Parathyroid adenoma (tissue), 2 donors: ENCODE measurements around the gene PTAR1.

Experiments
- H2AFZ ChIP-seq: fragments of 300-600 bp; sonication (generic); one replicate; pipeline ENCODE4 v1.7.0; 2017; ENCODE audit warnings: antibody characterized with exemption, mild to moderate bottlenecking
- H3K27ac ChIP-seq: fragments of 300-600 bp; sonication (generic); one replicate; pipeline ENCODE4 v1.7.0; 2017
- H3K27me3 ChIP-seq: fragments of 300-600 bp; sonication (generic); one replicate; pipeline ENCODE4 v1.7.0; 2017; ENCODE audit warnings: low read length; ENCODE audit not compliant: control insufficient read depth, insufficient read depth
- H3K36me3 ChIP-seq: fragments of 300-600 bp; sonication (generic); one replicate; pipeline ENCODE4 v1.7.0; 2017; ENCODE audit warnings: low read length; ENCODE audit not compliant: control insufficient read depth, insufficient read depth
- H3K4me1 ChIP-seq: fragments of 300-600 bp; sonication (generic); one replicate; pipeline ENCODE4 v1.7.0; 2017; ENCODE audit warnings: control low read depth
- H3K4me2 ChIP-seq: fragments of 300-600 bp; sonication (generic); one replicate; pipeline ENCODE4 v1.7.0; 2017; ENCODE audit warnings: low read length
- H3K4me3 ChIP-seq: fragments of 300-600 bp; sonication (generic); one replicate; pipeline ENCODE4 v1.7.0; 2017; ENCODE audit warnings: low read depth, low read length
- H3K79me2 ChIP-seq: fragments of 300-600 bp; sonication (generic); one replicate; pipeline ENCODE4 v1.7.0; 2017; ENCODE audit warnings: control low read depth
- H3K9ac ChIP-seq: fragments of 300-600 bp; sonication (generic); one replicate; pipeline ENCODE4 v1.7.0; 2017; ENCODE audit warnings: mild to moderate bottlenecking
- H3K9me3 ChIP-seq: fragments of 300-600 bp; sonication (generic); one replicate; pipeline ENCODE4 v1.7.0; 2017; ENCODE audit warnings: low read length; ENCODE audit not compliant: control insufficient read depth
- CTCF ChIP-seq: fragments of 300-600 bp; sonication (generic); IDR thresholded peaks from one replicate; pipeline ENCODE4 v1.7.0; 2017; ENCODE audit warnings: antibody characterized with exemption, mild to moderate bottlenecking
- donor health status: primary hyperparathyroidism.

The PTAR1 gene

DNA sequence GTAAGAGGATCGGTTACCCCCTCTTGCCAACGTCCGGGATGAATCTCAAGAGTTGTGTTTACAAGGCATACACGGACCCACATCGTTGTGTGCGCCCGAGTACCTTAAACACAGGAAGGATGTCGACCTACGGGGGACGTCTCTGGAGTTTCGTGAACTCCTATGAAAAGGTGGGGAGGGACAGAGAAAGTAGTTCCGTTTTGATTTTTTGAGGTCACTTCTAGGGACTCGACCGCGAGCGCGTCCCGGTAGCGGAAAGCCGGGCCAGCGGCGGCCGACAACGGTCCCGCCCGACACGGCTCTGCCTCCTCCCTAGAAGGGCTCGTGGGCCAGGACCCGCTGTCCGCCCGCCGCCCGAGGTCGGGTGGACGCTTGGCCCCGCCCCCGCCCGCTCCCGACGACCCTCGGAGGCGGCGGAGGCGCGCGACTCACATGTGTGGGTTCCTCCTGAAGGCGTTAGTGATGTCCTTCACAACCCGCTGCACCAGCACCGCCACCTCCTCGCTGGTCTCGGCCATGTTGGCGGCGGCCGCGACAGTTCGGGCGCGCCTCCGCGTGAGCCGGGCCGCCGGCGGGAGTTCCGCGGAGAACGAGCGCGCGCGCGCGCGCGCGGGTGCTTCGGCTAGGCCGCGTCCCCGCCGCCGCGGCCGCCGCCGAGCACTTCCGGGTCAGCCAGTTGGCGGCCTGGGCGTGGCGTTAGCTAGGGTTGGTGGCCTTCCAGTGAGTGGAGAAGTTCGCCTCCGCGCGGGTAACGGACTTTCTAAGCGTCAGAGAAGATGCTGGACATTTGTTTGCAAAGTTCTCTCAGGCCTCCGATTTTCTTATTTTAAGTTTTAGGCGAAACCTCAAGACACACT is at the start of gene PTAR1:
Gene PTAR1, minus strand, starts transcription at position 591 of the 857 bp plus-strand sequence. Its CDS starts 73 bp downstream, at position 518.
- peak within 1 kb of the TSS; percentile 75 for H3K4me2 ChIP-seq
- H3K9me3 ChIP-seq: no peaks in the 10 kb centered on the region
- H3K9ac ChIP-seq: peak within 1 kb of the TSS; percentile 63
- H3K27me3 ChIP-seq: no peaks in the 10 kb centered on the region
- peak within 1 kb of the TSS; percentile 88 for H3K4me3 ChIP-seq
- peak within 1 kb of the TSS; percentile 89 for H3K27ac ChIP-seq
- H3K4me1 ChIP-seq: peaks cover 2% of the 10 kb centered on the region
- no peak for TF ChIP-seq CTCF
- peak within 1 kb of the TSS; percentile 89 for H2AFZ ChIP-seq
- no peaks in the 10 kb centered on the region for H3K79me2 ChIP-seq
- H3K36me3 ChIP-seq: no peaks in the 10 kb centered on the region

GRCh38 chr9:69809304-69809863 is 49.6 kb upstream of the PTAR1 start:
- H3K4me3 ChIP-seq: no peak overlapping the region
- H3K27me3 ChIP-seq: no peaks in the 10 kb centered on the region
- H3K79me2 ChIP-seq: no peaks in the 10 kb centered on the region
- TF ChIP-seq CTCF: no peak
- no peak overlapping the region for H3K4me2 ChIP-seq
- H3K4me1 ChIP-seq: no peaks in the 10 kb centered on the region
- H3K27ac ChIP-seq: no peak overlapping the region
- H3K36me3 ChIP-seq: no peaks in the 10 kb centered on the region
- H3K9ac ChIP-seq: no peak overlapping the region
- H2AFZ ChIP-seq: no peak overlapping the region
- H3K9me3 ChIP-seq: no peaks in the 10 kb centered on the region

DNA sequence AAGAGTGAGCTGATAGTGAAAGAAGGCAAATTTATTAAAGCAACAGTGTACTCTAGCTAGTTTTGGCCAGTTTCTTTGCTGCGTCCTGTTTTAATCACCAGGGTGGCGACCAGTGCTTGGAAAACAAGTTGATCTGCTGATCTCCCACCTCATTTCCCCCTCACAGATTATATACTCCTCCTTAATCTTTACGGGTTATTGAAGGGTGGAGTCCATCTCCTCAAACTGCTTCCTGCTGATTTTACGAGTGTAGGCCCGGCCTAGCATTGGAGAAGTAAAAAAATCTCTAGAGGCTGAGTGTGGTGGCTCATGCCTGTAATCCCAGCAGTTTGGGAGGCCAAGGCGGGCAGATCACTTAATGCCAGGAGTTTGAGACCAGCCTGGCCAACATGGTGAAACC is 46.8 kb upstream of the PTAR1 start:
- Histone ChIP-seq H3K4me2 (no peak overlapping the region), H3K9me3 (no peaks in the 10 kb centered on the region), H3K36me3 (no peaks in the 10 kb centered on the region), H3K9ac (no peak overlapping the region), H3K4me3 (no peak overlapping the region), H3K4me1 (no peaks in the 10 kb centered on the region), H3K27me3 (no peaks in the 10 kb centered on the region), H3K27ac (no peak overlapping the region), H2AFZ (no peak overlapping the region), H3K79me2 (no peaks in the 10 kb centered on the region)
- TF ChIP-seq CTCF: no peak

DNA sequence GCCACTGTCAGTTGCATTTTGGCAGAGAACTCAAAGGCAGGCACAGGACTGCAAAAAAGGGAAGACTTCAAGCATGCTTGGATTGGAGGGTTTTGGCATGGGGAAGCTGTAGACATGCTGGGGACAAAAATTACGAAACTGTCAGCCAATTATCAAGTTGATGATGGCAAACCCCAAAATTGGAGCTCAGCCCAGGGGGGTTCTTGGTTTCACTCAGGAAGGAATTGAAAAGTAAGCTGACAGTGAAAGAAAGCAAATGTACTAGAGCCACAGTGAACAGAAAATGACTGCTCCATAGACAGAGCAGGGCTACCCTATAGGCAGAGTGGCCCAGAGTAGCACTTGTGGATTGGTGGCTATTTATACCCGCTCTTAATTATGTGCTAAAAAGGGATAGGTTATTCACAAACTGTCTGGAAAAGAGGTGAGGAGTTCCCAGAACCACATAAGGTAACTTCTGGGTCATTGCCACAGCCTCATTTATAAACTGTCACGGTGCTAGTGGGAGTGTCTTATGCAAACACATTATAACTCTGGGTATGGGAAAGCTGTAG is 46.2 kb upstream of the PTAR1 start:
- H3K27ac ChIP-seq: no peak overlapping the region

More for the DNA sequence above, 46.2 kb upstream of the PTAR1 start:
- no peak overlapping the region for H3K4me3 ChIP-seq
- no peak overlapping the region for H3K9ac ChIP-seq
- no peak for TF ChIP-seq CTCF
- H3K4me2 ChIP-seq: no peak overlapping the region
- no peaks in the 10 kb centered on the region for H3K9me3 ChIP-seq
- no peaks in the 10 kb centered on the region for H3K79me2 ChIP-seq
- H3K4me1 ChIP-seq: no peaks in the 10 kb centered on the region
- H3K36me3 ChIP-seq: no peaks in the 10 kb centered on the region
- H3K27me3 ChIP-seq: no peaks in the 10 kb centered on the region
- H2AFZ ChIP-seq: no peak overlapping the region
